A549 (cell line): ENCODE results near the gene ANO7. TPM values are rescaled to one million over a fixed set of nuclear protein-coding genes. Genes with fewer than 3 reads are reported as not detected.

Source experiments
- ATAC-seq, 2 experiments: fragments of 200-7000 bp in 1 of 2; fragments of >200 bp in 1 of 2; cut with Nextera tagmentation in 1 of 2; cut with Tn5 transposase in 1 of 2; 3 replicates each; pipeline versions ENCODE4 v1.8.0 to v1.9.1; 2018 to 2020; ENCODE audit warnings: mild to moderate bottlenecking in 1 of 2, moderate library complexity in 1 of 2
- CTCF ChIA-PET: fragments of 300-600 bp; sonication (Branson Sonifier 250); formaldehyde crosslinking; extraction: SDS; loops from one replicate; lab custom pipeline; 2021; ENCODE audit warnings: antibody characterized with exemption, inconsistent platforms; lab: Yijun Ruan, JAX
- POLR2A ChIA-PET: fragments of 350-600 bp; formaldehyde crosslinking; extraction: SDS; loops from one replicate; lab custom pipeline; 2021; ENCODE audit warnings: antibody characterized with exemption, inconsistent platforms; lab: Yijun Ruan, JAX
- DNase-seq, 2 experiments: peaks; one replicate each; pipeline versions ENCODE4 v3.0.0 to v3.0.0-alpha.2; 2011 to 2016; ENCODE audit warnings: low read depth in 1 of 2, low spot score in 1 of 2
- FAIRE-seq: peaks from 2 replicates; lab custom pipeline; 2011; peaks lifted over from hg19 to GRCh38; lab: Jason Lieb, UNC
- H3K27ac ChIP-seq, 2 experiments: fragments of >200 bp; sonication (Bioruptor Twin); formaldehyde crosslinking; 3 replicates each; pipeline ENCODE4 v1.5.1; 2016 to 2017
- H3K4me1 ChIP-seq: fragments of >200 bp; sonication (Bioruptor Twin); formaldehyde crosslinking; 3 replicates; pipeline ENCODE4 v1.6.1; 2016
- H3K4me2 ChIP-seq: fragments of >200 bp; sonication (Bioruptor Twin); formaldehyde crosslinking; 3 replicates; pipeline ENCODE4 v1.6.1; 2016
- H3K4me3 ChIP-seq: fragments of >200 bp; sonication (Bioruptor Twin); formaldehyde crosslinking; 3 replicates; pipeline ENCODE4 v1.5.1; 2016
- H3K9me3 ChIP-seq: fragments of >200 bp; sonication (Bioruptor Twin); formaldehyde crosslinking; 3 replicates; pipeline ENCODE4 v1.6.1; 2016
- CBX2 ChIP-seq: fragments of 200-600 bp; sonication (generic); IDR thresholded peaks from 2 replicates; pipeline ENCODE4 v1.6.1; 2016; ENCODE audit warnings: low read depth, mild to moderate bottlenecking, borderline replicate concordance
- CHD2 ChIP-seq: fragments of 150-350 bp; IDR thresholded peaks from 2 replicates; pipeline ENCODE4 v1.6.1; 2014; ENCODE audit warnings: low read length; ENCODE audit not compliant: partially characterized antibody
- CTCF ChIP-seq: fragments of >200 bp; sonication (Bioruptor Twin); formaldehyde crosslinking; IDR thresholded peaks from 3 replicates; pipeline ENCODE4 v1.5.1; 2016
- ELK1 ChIP-seq: fragments of 150-350 bp; IDR thresholded peaks from 2 replicates; pipeline ENCODE4 v1.6.1; 2014; ENCODE audit warnings: low read depth, mild to moderate bottlenecking, low read length
- ESRRA ChIP-seq: fragments of 150-350 bp; IDR thresholded peaks from 2 replicates; pipeline ENCODE4 v1.6.1; 2014; ENCODE audit warnings: mild to moderate bottlenecking, low read length, borderline replicate concordance
- GATA3 ChIP-seq: IDR thresholded peaks from 2 replicates; pipeline ENCODE4 v1.6.1; 2012; ENCODE audit warnings: borderline replicate concordance
- HDAC2 ChIP-seq: fragments of 200-600 bp; sonication (generic); IDR thresholded peaks from 2 replicates; pipeline ENCODE4 v1.6.1; 2016
- HES2 ChIP-seq: fragments of >200 bp; sonication (Bioruptor Twin); formaldehyde crosslinking; IDR thresholded peaks from 2 replicates; pipeline ENCODE4 v1.6.1; 2016
- HOXA7 ChIP-seq: fragments of 250-450 bp; sonication (Bioruptor Pico); IDR thresholded peaks from 2 replicates; pipeline ENCODE4 v1.5.0; 2020; ENCODE audit warnings: mild to moderate bottlenecking, moderate library complexity
- HOXB5 ChIP-seq: fragments of 250-450 bp; sonication (Bioruptor Pico); IDR thresholded peaks from 2 replicates; pipeline ENCODE4 v1.5.0; 2020; ENCODE audit warnings: mild to moderate bottlenecking, moderate library complexity
- KDM1A ChIP-seq: fragments of 200-600 bp; sonication (generic); IDR thresholded peaks from 2 replicates; pipeline ENCODE4 v1.6.1; 2016; ENCODE audit warnings: low read depth, mild to moderate bottlenecking
- MAX ChIP-seq: IDR thresholded peaks from 2 replicates; pipeline ENCODE4 v1.6.1; 2012
- MAZ ChIP-seq: fragments of 150-350 bp; IDR thresholded peaks from 2 replicates; pipeline ENCODE4 v1.6.1; 2014; ENCODE audit warnings: antibody characterized with exemption, low read depth, low read length, borderline replicate concordance
- POLR2AphosphoS2 ChIP-seq: conservative IDR thresholded peaks from 2 replicates; pipeline ENCODE4 v1.6.1; 2012; ENCODE audit warnings: low read length, improper control_type of control experiment, inconsistent platforms
- RAD21 ChIP-seq, 2 experiments: fragments of >200 bp in 1 of 2; sonication (Bioruptor Twin) in 1 of 2; formaldehyde crosslinking in 1 of 2; IDR thresholded peaks in 1 of 2; conservative IDR thresholded peaks in 1 of 2; 2 replicates in 1 of 2; 3 replicates in 1 of 2; pipeline ENCODE4 v1.6.1; 2012 to 2018; ENCODE audit warnings: inconsistent platforms in 1 of 2
- RARB ChIP-seq: fragments of 250-450 bp; sonication (Bioruptor Pico); IDR thresholded peaks from 2 replicates; pipeline ENCODE4 v1.8.0; 2021; ENCODE audit warnings: mild to moderate bottlenecking, moderate library complexity
- RNF2 ChIP-seq: fragments of 200-600 bp; sonication (generic); IDR thresholded peaks from 2 replicates; pipeline ENCODE4 v1.6.1; 2016; ENCODE audit warnings: low read depth, mild to moderate bottlenecking, antibody characterized with exemption, moderate library complexity, borderline replicate concordance
- SREBF2 ChIP-seq: fragments of 450-650 bp; IDR thresholded peaks from 2 replicates; pipeline ENCODE4 v1.6.1; 2014; ENCODE audit warnings: mild to moderate bottlenecking, moderate library complexity
- TFCP2L1 ChIP-seq: fragments of 250-450 bp; sonication (Bioruptor Pico); IDR thresholded peaks from 2 replicates; pipeline ENCODE4 v1.5.0; 2021; ENCODE audit warnings: mild to moderate bottlenecking
- TP53 ChIP-seq: fragments of 250-450 bp; sonication (Bioruptor Pico); IDR thresholded peaks from 2 replicates; pipeline ENCODE4 v1.5.0; 2021; ENCODE audit warnings: mild to moderate bottlenecking, moderate library complexity
- USF2 ChIP-seq: fragments of 450-650 bp; IDR thresholded peaks from 2 replicates; pipeline ENCODE4 v1.6.1; 2014; ENCODE audit warnings: antibody characterized with exemption
- ZC3H11A ChIP-seq: fragments of 450-650 bp; IDR thresholded peaks from 2 replicates; pipeline ENCODE4 v1.6.1; 2014; ENCODE audit warnings: antibody characterized with exemption, mild to moderate bottlenecking
- WGBS: methylation state at CpG from one replicate; pipeline ENCODE4 v1.1.6; 2017; ENCODE audit errors: missing lambda C conversion rate; 5-methylcytosine and 5-hydroxymethylcytosine counted together
- polyA plus RNA-seq, 4 experiments: library from polyadenylated mRNA; depleted of rRNA in 3 of 4; stranded (reverse); fragments of >200 nt; fragmentation: RNase III in 1 of 4; extraction: RNeasy Plus Mini Kit Qiagen cat#74134 plus additional on column Dnase treatment in 1 of 4; gene quantifications; 2 replicates in 3 of 4; 3 replicates in 1 of 4; pipeline ENCODE4 v1.2.3, GENCODE V29; 2011 to 2017

Gene ANO7
- polyA plus RNA-seq, 2 of the 4 experiments (the other 2 are of a cell fraction) = 0.92 to 2.7 TPM

- TF ChIP-seq RARB (CRISPR knock-in tag) (no peak), CTCF (no peak), RNF2 (no peak), TFCP2L1 (no peak), USF2 (no peak), SREBF2 (no peak), GATA3 (no peak), CHD2 (no peak), RAD21 (conservative IDR thresholded peaks at IDR 0.05 in 1 of 2, IDR thresholded peaks at IDR 0.05 in 1 of 2) (no peak)
Observed at GRCh38 chr2:241265506-241265905, 77.0 kb downstream of the ANO7 start (continued).

- Histone ChIP-seq H3K4me3 (no peak overlapping the region), H3K9me3 (no peaks in the 10 kb centered on the region), H3K4me2 (no peak overlapping the region), H3K4me1 (peaks cover 27% of the 10 kb centered on the region; the same call in 2 of the 3 replicates), H3K27ac (no peak overlapping the region)
- TF ChIP-seq RAD21 (conservative IDR thresholded peaks at IDR 0.05 in 1 of 2, IDR thresholded peaks at IDR 0.05 in 1 of 2) = no peak
- no peak for TF ChIP-seq MAX
- no peak for TF ChIP-seq KDM1A
- no peak for TF ChIP-seq ESRRA
- TF ChIP-seq ZC3H11A = no peak
- TF ChIP-seq TP53 (CRISPR knock-in tag) = no peak
- TF ChIP-seq HOXA7 (CRISPR knock-in tag) = no peak
- TF ChIP-seq HDAC2 = no peak
- TF ChIP-seq HES2 = no peak
- no peak for TF ChIP-seq HOXB5 (CRISPR knock-in tag)
- no peak for TF ChIP-seq POLR2AphosphoS2
- TF ChIP-seq CTCF = no peak
- TF ChIP-seq MAZ = no peak
- TF ChIP-seq ELK1 = no peak
- TF ChIP-seq CBX2 = no peak
- no peak for TF ChIP-seq USF2
- no peak for FAIRE-seq
- 79% methylated on average over 12 of the region's 12 CpGs for WGBS
- POLR2A ChIA-PET = no interaction called here
- ATAC-seq = no peak
- no peak for DNase-seq
- CTCF ChIA-PET = interaction anchor here (0.7 kb wide), 1 partner anchor 44 kb away, joined by 3 read pairs; no protein-coding TSS in a partner anchor
Observed at GRCh38 chr2:241267249-241268067, 79.0 kb downstream of the ANO7 start.
